H9 (cell line): ENCODE data around the gene COX7B2. TPM values are rescaled to one million over a fixed set of nuclear protein-coding genes. Genes with fewer than 3 reads are reported as not detected.

Source experiments
- DNase-seq: peaks from one replicate; pipeline ENCODE4 v3.0.0-alpha.2; 2017
- H2AFZ ChIP-seq: one replicate; pipeline ENCODE4 v1.6.1; 2013; ENCODE audit warnings: mild to moderate bottlenecking, low read length, control low read depth, moderate library complexity
- H2AK5ac ChIP-seq: 2 replicates; pipeline ENCODE4 v1.6.1; 2013; ENCODE audit warnings: low read length, control low read depth, mixed read lengths; ENCODE audit not compliant: insufficient read length
- H2BK120ac ChIP-seq: one replicate; pipeline ENCODE4 v1.6.1; 2013; ENCODE audit warnings: low read depth, mild to moderate bottlenecking, low read length, control low read depth, inconsistent platforms; ENCODE audit not compliant: poor library complexity, severe bottlenecking
- H2BK12ac ChIP-seq: 2 replicates; pipeline ENCODE4 v1.6.1; 2013; ENCODE audit warnings: low read length, control low read depth, mixed read lengths, low read depth; ENCODE audit not compliant: insufficient read length
- H2BK15ac ChIP-seq: 2 replicates; pipeline ENCODE4 v1.6.1; 2013; ENCODE audit warnings: low read depth, low read length, control low read depth
- H2BK20ac ChIP-seq: one replicate; pipeline ENCODE4 v1.6.1; 2013; ENCODE audit warnings: low read depth, mild to moderate bottlenecking, low read length, control low read depth, inconsistent platforms; ENCODE audit not compliant: poor library complexity, severe bottlenecking
- H2BK5ac ChIP-seq: 2 replicates; pipeline ENCODE4 v1.6.1; 2013; ENCODE audit warnings: low read length, control low read depth, mixed read lengths; ENCODE audit not compliant: insufficient read length
- H3K14ac ChIP-seq: 2 replicates; pipeline ENCODE4 v1.6.1; 2013; ENCODE audit warnings: low read length, control low read depth; ENCODE audit not compliant: insufficient read depth
- H3K18ac ChIP-seq: 2 replicates; pipeline ENCODE4 v1.6.1; 2013; ENCODE audit warnings: low read depth, mild to moderate bottlenecking, mixed read lengths, low read length, control low read depth; ENCODE audit not compliant: insufficient read length
- H3K23ac ChIP-seq: 2 replicates; pipeline ENCODE4 v1.6.1; 2013; ENCODE audit warnings: low read length, control low read depth, mixed read lengths, low read depth; ENCODE audit not compliant: insufficient read length
- H3K23me2 ChIP-seq: 2 replicates; pipeline ENCODE4 v1.6.1; 2013; ENCODE audit warnings: low read depth, mild to moderate bottlenecking, mixed read lengths, low read length, control low read depth; ENCODE audit not compliant: insufficient read length, poor library complexity, severe bottlenecking
- H3K27ac ChIP-seq: 2 replicates; pipeline ENCODE4 v1.5.1; 2013; ENCODE audit warnings: low read length, control low read depth, mixed read lengths, low read depth; ENCODE audit not compliant: insufficient read length
- H3K27me3 ChIP-seq: 2 replicates; pipeline ENCODE4 v1.6.1; 2013; ENCODE audit warnings: low read length, control low read depth, inconsistent platforms; ENCODE audit not compliant: insufficient read depth
- H3K4ac ChIP-seq: 2 replicates; pipeline ENCODE4 v1.6.1; 2013; ENCODE audit warnings: low read depth, mild to moderate bottlenecking, control low read depth, inconsistent platforms, low read length, moderate library complexity
- H3K4me1 ChIP-seq: 2 replicates; pipeline ENCODE4 v1.6.1; 2013; ENCODE audit warnings: low read length, control low read depth, inconsistent platforms; ENCODE audit not compliant: insufficient read depth
- H3K4me2 ChIP-seq: 2 replicates; pipeline ENCODE4 v1.6.1; 2013; ENCODE audit warnings: low read length, control low read depth, mixed read lengths; ENCODE audit not compliant: insufficient read length, insufficient read depth
- H3K56ac ChIP-seq: 2 replicates; pipeline ENCODE4 v1.6.1; 2013; ENCODE audit warnings: low read depth, mild to moderate bottlenecking, mixed read lengths, low read length, control low read depth; ENCODE audit not compliant: insufficient read length
- H3K79me1 ChIP-seq: 2 replicates; pipeline ENCODE4 v1.6.1; 2013; ENCODE audit warnings: low read depth, mild to moderate bottlenecking, moderate library complexity, low read length, control low read depth, inconsistent platforms; ENCODE audit not compliant: insufficient read depth, poor library complexity, severe bottlenecking
- H3K79me2 ChIP-seq: 2 replicates; pipeline ENCODE4 v1.6.1; 2013; ENCODE audit warnings: low read length, control low read depth, inconsistent platforms; ENCODE audit not compliant: insufficient read depth
- H3K9ac ChIP-seq: 2 replicates; pipeline ENCODE4 v1.6.1; 2013; ENCODE audit warnings: low read length, control low read depth, mixed read lengths; ENCODE audit not compliant: insufficient read length; ENCODE audit errors: extremely low read depth
- H3K9me3 ChIP-seq: one replicate; pipeline ENCODE4 v1.6.1; 2013; ENCODE audit warnings: low read depth, low read length, inconsistent platforms; ENCODE audit not compliant: control insufficient read depth
- H3T11ph ChIP-seq: one replicate; pipeline ENCODE4 v1.6.1; 2013; ENCODE audit warnings: mild to moderate bottlenecking, low read length, control low read depth, inconsistent platforms
- H4K20me1 ChIP-seq: one replicate; pipeline ENCODE4 v1.6.1; 2013; ENCODE audit not compliant: control insufficient read depth, insufficient read length, insufficient read depth
- H4K5ac ChIP-seq: 2 replicates; pipeline ENCODE4 v1.6.1; 2013; ENCODE audit warnings: low read depth, mild to moderate bottlenecking, mixed read lengths, low read length, control low read depth; ENCODE audit not compliant: insufficient read length
- H4K8ac ChIP-seq: replicated peaks from 2 replicates; pipeline ENCODE4 v1.6.1; 2013; ENCODE audit warnings: low read length, control low read depth, mixed read lengths, low read depth; ENCODE audit not compliant: insufficient read length
- H4K91ac ChIP-seq: 2 replicates; pipeline ENCODE4 v1.6.1; 2013; ENCODE audit warnings: low read depth, mild to moderate bottlenecking, moderate library complexity, mixed read lengths, low read length, control low read depth; ENCODE audit not compliant: insufficient read length
- H3K27ac Mint-ChIP-seq, 3 experiments: 2 replicates in 2 of 3; 3 replicates in 1 of 3; pipeline ENCODE4 v1.8.0; 2020 to 2021; ENCODE audit warnings: mixed read lengths in 3 of 3, mild to moderate bottlenecking in 1 of 3, moderate library complexity in 1 of 3
- H3K27me3 Mint-ChIP-seq: 2 replicates; pipeline ENCODE4 v1.8.0; 2021; ENCODE audit warnings: low read depth, mild to moderate bottlenecking, moderate library complexity, mixed read lengths
- H3K36me3 Mint-ChIP-seq, 3 experiments: 2 replicates in 2 of 3; 3 replicates in 1 of 3; pipeline ENCODE4 v1.8.0; 2020 to 2021; ENCODE audit warnings: low read depth in 3 of 3, mixed read lengths in 3 of 3; ENCODE audit not compliant: insufficient read depth in 1 of 3
- H3K4me1 Mint-ChIP-seq, 2 experiments: 2 replicates each; pipeline ENCODE4 v1.8.0; 2020; ENCODE audit warnings: mixed read lengths in 2 of 2
- H3K4me3 Mint-ChIP-seq, 2 experiments: 2 replicates in 1 of 2; 3 replicates in 1 of 2; pipeline ENCODE4 v1.8.0; 2020 to 2021; ENCODE audit warnings: mild to moderate bottlenecking in 2 of 2, mixed read lengths in 2 of 2, moderate library complexity in 1 of 2
- H3K9me3 Mint-ChIP-seq, 2 experiments: 2 replicates in 1 of 2; 3 replicates in 1 of 2; pipeline ENCODE4 v1.8.0; 2020; ENCODE audit warnings: mild to moderate bottlenecking in 2 of 2, mixed read lengths in 2 of 2, moderate library complexity in 1 of 2
- CTCF ChIP-seq: fragments of 200-600 bp; sonication (generic); conservative IDR thresholded peaks from 3 replicates; pipeline ENCODE4 v1.8.0; 2021; ENCODE audit warnings: antibody characterized with exemption, mild to moderate bottlenecking
- WGBS: extraction: QIAGEN DNeasy Blood & Tissue Kit; methylation state at CpG from one replicate; pipeline ENCODE4 v1.1.7; 2013; ENCODE audit warnings: missing lambda C conversion rate, low lambda C conversion rate, mixed read lengths; ENCODE audit not compliant: insufficient read length; ENCODE audit errors: extremely low coverage; 5-methylcytosine and 5-hydroxymethylcytosine counted together
- total RNA-seq: library from RNA; stranded (reverse); gene quantifications from 2 replicates; pipeline ENCODE4 v1.2.1, GENCODE V29; 2021

COX7B2 gene
- total RNA-seq, 1 experiment from 2014 or later, result not detected

- no peak overlapping the region for H2AK5ac ChIP-seq
- Mint-ChIP-seq H3K27ac (no peak overlapping the region), H3K4me3 (no peak overlapping the region), H3K27me3 (no peaks in the 10 kb centered on the region), H3K4me1 (no peaks in the 10 kb centered on the region), H3K9me3 (no peaks in the 10 kb centered on the region), H3K36me3 (no peaks in the 10 kb centered on the region)
- no peak overlapping the region for H4K5ac ChIP-seq
- no peaks in the 10 kb centered on the region for H3K79me2 ChIP-seq
- no peaks in the 10 kb centered on the region for H3K27me3 ChIP-seq
- no peak overlapping the region for H3K14ac ChIP-seq
- H3K27ac ChIP-seq, result no peak overlapping the region
- H3K23ac ChIP-seq, result no peak overlapping the region
- WGBS, result no CpG with 5 or more reads among the region's 2 CpGs
- no peak overlapping the region for H3K18ac ChIP-seq
- H2BK15ac ChIP-seq, result no peak overlapping the region
- H2BK120ac ChIP-seq, result no peak overlapping the region
- no peak overlapping the region for H3K4me2 ChIP-seq
- TF ChIP-seq CTCF, result peak; percentile 32; the same call in 2 of the 3 replicates
- H3K4me1 ChIP-seq, result no peaks in the 10 kb centered on the region
- no peak overlapping the region for H4K8ac ChIP-seq
- no peak overlapping the region for H2AFZ ChIP-seq
- H4K20me1 ChIP-seq, result no peaks in the 10 kb centered on the region
- no peak overlapping the region for H3T11ph ChIP-seq
- no peak overlapping the region for H3K56ac ChIP-seq
- no peaks in the 10 kb centered on the region for H3K79me1 ChIP-seq
- no peak overlapping the region for H2BK12ac ChIP-seq
- no peaks in the 10 kb centered on the region for H3K9me3 ChIP-seq
- DNase-seq, result no peak
- no peak overlapping the region for H2BK5ac ChIP-seq
- no peaks in the 10 kb centered on the region for H3K23me2 ChIP-seq
- H4K91ac ChIP-seq, result no peak overlapping the region
- H2BK20ac ChIP-seq, result no peak overlapping the region
- H3K9ac ChIP-seq, result no peak overlapping the region
- H3K4ac ChIP-seq, result no peak overlapping the region
These were observed 22.3 kb downstream of the COX7B2 start for GRCh38 chr4:46886711-46887110.
